SK-N-MC (cell line): ENCODE measurements around the gene RETNLB.

Experiments
- EZH2 ChIP-seq: fragments of 200-600 bp; sonication (generic); IDR thresholded peaks from one replicate; pipeline ENCODE4 v1.6.1; 2017; ENCODE audit warnings: antibody characterized with exemption
- POLR2AphosphoS5 ChIP-seq: IDR thresholded peaks from 2 replicates; pipeline ENCODE4 v1.6.1; 2012; ENCODE audit warnings: mild to moderate bottlenecking, low read depth, low read length, borderline replicate concordance

DNA sequence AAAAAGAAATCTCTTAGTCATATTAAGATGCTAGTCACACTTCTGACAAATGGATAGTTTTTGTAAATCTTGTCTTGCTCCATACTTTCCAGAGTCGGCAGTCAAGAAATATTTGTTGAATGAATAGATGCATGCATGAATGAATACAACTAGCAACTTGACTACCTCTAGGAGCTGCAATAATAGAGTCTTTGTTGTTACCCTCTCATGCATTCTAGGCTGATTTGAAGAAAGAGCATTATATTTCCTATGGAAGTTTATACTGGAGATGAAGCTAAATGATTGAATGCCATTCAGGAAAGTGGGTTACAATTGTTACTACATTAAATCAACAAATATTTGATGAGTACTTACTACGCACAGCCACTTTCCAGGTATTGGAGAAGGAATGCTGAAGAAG lies 47.2 kb upstream of the RETNLB start:
- no peak for TF ChIP-seq POLR2AphosphoS5
- no peak for TF ChIP-seq EZH2
